Kidney epithelial cell (primary cell): ENCODE results near the gene KLHL29. TPM values are rescaled to one million over a fixed set of nuclear protein-coding genes. Genes with fewer than 3 reads are reported as not detected.

Experiments used
- DNase-seq: peaks from one replicate; pipeline ENCODE4 v3.0.0-alpha.2; 2010; ENCODE audit warnings: low read depth
- H3K27me3 ChIP-seq: 2 replicates; pipeline ENCODE4 v1.6.0; 2011; ENCODE audit warnings: low read length; ENCODE audit not compliant: control insufficient read depth, insufficient read depth
- H3K36me3 ChIP-seq: 2 replicates; pipeline ENCODE4 v1.5.1; 2011; ENCODE audit warnings: low read length; ENCODE audit not compliant: control insufficient read depth, insufficient read depth
- H3K4me3 ChIP-seq: 2 replicates; pipeline ENCODE4 v1.5.1; 2011; ENCODE audit warnings: low read depth, mild to moderate bottlenecking, control low read depth, low read length
- CTCF ChIP-seq: IDR thresholded peaks from 2 replicates; pipeline ENCODE4 v1.5.1; 2011; ENCODE audit warnings: mild to moderate bottlenecking, moderate library complexity, low read length, control low read depth, inconsistent platforms; ENCODE audit not compliant: insufficient read depth, poor library complexity, severe bottlenecking
- total RNA-seq: library from RNA; depleted of rRNA; stranded (reverse); fragments of >200 nt; gene quantifications from 2 replicates; pipeline ENCODE4 v1.2.3, GENCODE V29; 2015

Gene KLHL29
- total RNA-seq, 1 donor from 2014 or later = 12.4 TPM

- no peak for DNase-seq
- Histone ChIP-seq H3K27me3 (no peaks in the 10 kb centered on the region), H3K36me3 (no peaks in the 10 kb centered on the region), H3K4me3 (no peak overlapping the region)
- TF ChIP-seq CTCF = no peak
Measured at GRCh38 chr2:23464905-23465537, 80.0 kb downstream of the KLHL29 start.

DNA sequence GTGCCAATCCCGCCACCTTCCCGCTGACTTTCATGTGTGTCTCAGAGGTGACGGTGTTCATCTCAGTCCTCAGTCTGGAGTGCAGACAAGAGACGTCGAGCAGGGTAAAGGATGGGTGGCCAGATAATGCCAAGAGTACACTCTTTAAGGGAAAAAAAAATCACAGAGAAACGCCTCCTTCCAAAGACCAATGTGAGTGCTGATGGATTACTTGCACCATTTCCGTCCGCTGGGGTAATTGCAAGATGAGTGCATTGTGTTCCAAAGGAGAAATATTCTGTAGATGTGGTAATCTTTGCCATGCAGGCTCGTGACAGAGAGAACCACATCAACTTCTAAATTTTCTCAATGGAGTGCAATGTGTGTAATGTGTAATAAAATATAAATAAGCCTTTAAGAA is 81.0 kb downstream of the KLHL29 start:
- Histone ChIP-seq H3K27me3 (no peaks in the 10 kb centered on the region), H3K36me3 (no peaks in the 10 kb centered on the region), H3K4me3 (no peak overlapping the region)
- TF ChIP-seq CTCF = no peak
- DNase-seq = no peak

GRCh38 chr2:23467618-23468017 is 82.6 kb downstream of the KLHL29 start:
- Histone ChIP-seq H3K27me3 (no peaks in the 10 kb centered on the region), H3K4me3 (no peak overlapping the region), H3K36me3 (no peaks in the 10 kb centered on the region)
- TF ChIP-seq CTCF = no peak
- DNase-seq = no peak

GRCh38 chr2:23468474-23469141 is 83.6 kb downstream of the KLHL29 start:
- no peak for TF ChIP-seq CTCF
- no peaks in the 10 kb centered on the region for H3K36me3 ChIP-seq

DNA sequence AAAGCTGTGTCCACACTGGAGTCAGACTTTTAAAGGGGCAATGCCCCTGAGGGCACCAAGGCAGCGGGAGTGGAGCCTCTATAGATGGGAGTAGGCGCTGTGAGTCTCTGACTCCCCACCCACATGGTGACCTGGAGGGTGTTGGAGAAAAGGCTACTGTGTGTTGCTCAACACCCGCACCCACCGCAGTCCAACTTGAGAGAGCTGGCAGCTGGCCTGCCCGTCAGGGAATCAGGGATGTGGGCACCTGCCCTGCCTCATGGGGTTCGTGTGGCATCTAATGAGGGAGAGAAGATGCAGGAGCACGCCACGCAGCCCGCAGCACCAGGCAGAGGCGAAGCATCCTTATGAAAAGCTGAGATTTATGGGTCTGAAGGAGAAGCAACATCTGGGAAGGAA is 84.2 kb downstream of the KLHL29 start:
- DNase-seq = no peak
- H3K27me3 ChIP-seq = no peaks in the 10 kb centered on the region
- no peak overlapping the region for H3K4me3 ChIP-seq
- H3K36me3 ChIP-seq = no peaks in the 10 kb centered on the region
- no peak for TF ChIP-seq CTCF

More at GRCh38 chr2:23468474-23469141, 83.6 kb downstream of the KLHL29 start:
- no peak for DNase-seq
- Histone ChIP-seq H3K4me3 (no peak overlapping the region), H3K27me3 (no peaks in the 10 kb centered on the region)
